GM06990 (cell line): ENCODE measurements around the gene RXRA.

Experiments used
- DNase-seq: peaks from one replicate; pipeline ENCODE4 v3.0.0-alpha.2; 2011; ENCODE audit not compliant: insufficient read length; ENCODE audit errors: extremely low read depth
- H3K27me3 ChIP-seq: replicated peaks from 2 replicates; pipeline ENCODE4 v1.6.0; 2011; ENCODE audit warnings: low read length; ENCODE audit not compliant: control insufficient read depth, insufficient read depth
- H3K36me3 ChIP-seq: 2 replicates; pipeline ENCODE4 v1.5.1; 2011; ENCODE audit warnings: low read length; ENCODE audit not compliant: control insufficient read depth, insufficient read depth
- H3K4me3 ChIP-seq: replicated peaks from 2 replicates; pipeline ENCODE4 v1.5.1; 2011; ENCODE audit warnings: low read depth, mild to moderate bottlenecking, control low read depth, low read length
- TF ChIP-seq, protein P1 (sequence below): IDR thresholded peaks from 2 replicates; pipeline ENCODE4 v1.5.1; 2011; ENCODE audit warnings: low read length, control low read depth, mild to moderate bottlenecking, inconsistent platforms; ENCODE audit not compliant: insufficient read depth, poor library complexity, severe bottlenecking

RXRA gene

DNA sequence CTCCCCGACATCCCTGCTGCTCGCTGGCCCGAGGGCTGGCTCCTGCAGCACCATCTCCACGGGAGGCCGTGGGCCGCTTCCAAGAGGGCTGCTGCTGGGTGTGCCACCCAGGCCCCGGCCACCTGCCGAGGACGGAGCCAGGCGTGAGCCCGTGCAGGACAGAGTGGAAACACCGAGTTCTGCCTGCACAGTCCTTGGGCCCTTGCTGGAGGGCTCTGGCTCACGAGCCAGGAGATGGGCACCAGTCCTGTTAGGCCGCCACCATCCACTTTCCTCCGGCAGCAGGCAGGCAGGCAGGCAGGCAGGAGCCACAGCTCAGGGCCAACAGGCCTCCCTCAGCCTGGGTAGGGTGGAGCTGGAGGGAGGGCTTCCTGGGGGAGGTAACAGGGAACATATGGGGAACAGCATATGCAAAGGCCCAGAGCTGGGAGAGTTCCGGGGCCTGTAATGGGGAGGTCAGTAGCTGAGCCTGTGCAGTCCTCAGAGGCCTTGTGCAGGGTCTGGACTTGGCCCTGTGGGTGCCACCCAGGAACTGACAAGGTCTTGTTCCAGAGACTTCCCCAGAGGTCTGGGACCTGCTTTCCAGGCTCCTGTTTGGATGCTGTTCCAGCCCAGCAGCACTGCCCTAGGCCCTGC, 31.9 kb downstream of the RXRA start:
- Histone ChIP-seq H3K36me3 (no peaks in the 10 kb centered on the region), H3K27me3 (no peaks in the 10 kb centered on the region), H3K4me3 (no peak overlapping the region)
- no peak for DNase-seq
- TF ChIP-seq, protein P1, sequence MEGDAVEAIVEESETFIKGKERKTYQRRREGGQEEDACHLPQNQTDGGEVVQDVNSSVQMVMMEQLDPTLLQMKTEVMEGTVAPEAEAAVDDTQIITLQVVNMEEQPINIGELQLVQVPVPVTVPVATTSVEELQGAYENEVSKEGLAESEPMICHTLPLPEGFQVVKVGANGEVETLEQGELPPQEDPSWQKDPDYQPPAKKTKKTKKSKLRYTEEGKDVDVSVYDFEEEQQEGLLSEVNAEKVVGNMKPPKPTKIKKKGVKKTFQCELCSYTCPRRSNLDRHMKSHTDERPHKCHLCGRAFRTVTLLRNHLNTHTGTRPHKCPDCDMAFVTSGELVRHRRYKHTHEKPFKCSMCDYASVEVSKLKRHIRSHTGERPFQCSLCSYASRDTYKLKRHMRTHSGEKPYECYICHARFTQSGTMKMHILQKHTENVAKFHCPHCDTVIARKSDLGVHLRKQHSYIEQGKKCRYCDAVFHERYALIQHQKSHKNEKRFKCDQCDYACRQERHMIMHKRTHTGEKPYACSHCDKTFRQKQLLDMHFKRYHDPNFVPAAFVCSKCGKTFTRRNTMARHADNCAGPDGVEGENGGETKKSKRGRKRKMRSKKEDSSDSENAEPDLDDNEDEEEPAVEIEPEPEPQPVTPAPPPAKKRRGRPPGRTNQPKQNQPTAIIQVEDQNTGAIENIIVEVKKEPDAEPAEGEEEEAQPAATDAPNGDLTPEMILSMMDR = no peak

DNA sequence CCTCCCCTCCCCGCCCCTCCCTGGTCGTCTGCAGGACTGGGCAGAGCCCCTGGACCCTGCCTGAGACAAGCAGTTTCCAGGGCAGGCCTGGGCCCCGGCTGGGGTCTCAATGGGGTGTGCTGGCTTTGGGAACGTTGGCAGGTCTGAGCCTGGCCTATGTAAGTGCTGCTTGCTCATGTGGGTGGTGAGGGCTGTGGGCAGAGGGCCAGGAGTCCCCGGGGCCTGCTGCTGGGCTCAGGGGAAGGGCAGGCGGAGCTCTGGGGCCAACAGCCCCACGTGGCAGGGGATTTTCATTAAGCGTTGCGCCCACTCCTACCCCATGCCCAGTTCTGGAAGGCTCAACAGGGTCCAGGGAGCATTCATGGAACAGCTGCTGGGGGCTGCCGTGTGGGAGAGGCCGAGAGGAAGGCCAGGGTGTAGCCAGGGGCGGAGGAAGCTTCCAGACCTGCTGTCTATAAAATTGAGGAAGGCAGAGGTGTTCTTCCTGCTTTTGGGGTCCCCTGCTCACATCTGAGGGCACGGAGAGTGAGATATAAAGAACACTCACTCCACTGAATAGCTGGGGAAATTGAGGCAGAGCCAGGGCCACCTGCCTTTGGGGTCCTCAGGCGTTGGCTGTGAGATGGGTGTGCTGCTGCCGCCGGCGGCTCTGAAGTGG, 32.5 kb downstream of the RXRA start:
- Histone ChIP-seq H3K4me3 (no peak overlapping the region), H3K36me3 (no peaks in the 10 kb centered on the region), H3K27me3 (no peaks in the 10 kb centered on the region)
- DNase-seq = no peak
- TF ChIP-seq, protein P1 = no peak

DNA sequence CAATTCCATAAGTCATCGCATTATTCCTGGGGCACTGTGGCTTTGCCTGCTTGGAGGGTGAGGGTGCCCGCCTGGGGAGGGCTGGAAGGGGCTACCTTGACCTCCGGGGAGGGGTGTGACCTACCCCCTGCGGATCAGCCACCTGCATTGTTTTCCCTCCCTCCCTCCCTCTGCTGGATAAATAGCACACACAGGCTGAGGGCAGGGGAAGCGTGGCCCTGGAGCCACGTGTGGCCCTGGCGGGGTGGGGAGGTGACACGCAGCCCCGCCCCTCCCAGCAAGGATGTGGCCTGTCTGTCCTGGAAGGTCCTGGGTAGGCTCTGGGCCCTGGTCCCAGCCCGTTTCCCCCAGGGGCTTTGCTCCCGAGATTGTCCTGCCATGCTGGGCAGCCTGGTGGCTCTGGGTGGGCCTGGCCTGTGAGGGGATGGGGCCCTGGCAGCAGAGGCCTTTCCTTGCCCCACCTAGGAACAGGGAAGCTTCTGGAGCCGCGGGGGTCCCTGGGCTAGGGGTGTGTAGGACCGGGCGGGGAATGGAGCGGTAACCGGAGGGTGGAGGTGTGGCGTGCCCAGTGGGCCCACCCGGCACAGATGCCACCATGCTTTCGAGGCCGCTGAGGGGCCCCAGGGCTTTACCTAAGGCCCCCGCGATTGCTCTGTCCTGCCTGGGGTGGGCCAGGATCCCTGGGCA, 33.4 kb downstream of the RXRA start:
- Histone ChIP-seq H3K4me3 (no peak overlapping the region), H3K36me3 (no peaks in the 10 kb centered on the region), H3K27me3 (no peaks in the 10 kb centered on the region)
- TF ChIP-seq, protein P1 = no peak
- DNase-seq = no peak

GRCh38 chr9:134360180-134360759, 34.0 kb downstream of the RXRA start:
- no peak for DNase-seq
- TF ChIP-seq, protein P1 = no peak
- Histone ChIP-seq H3K36me3 (no peaks in the 10 kb centered on the region), H3K27me3 (no peaks in the 10 kb centered on the region), H3K4me3 (no peak overlapping the region)

- DNase-seq = no peak
- Histone ChIP-seq H3K36me3 (no peaks in the 10 kb centered on the region), H3K4me3 (no peak overlapping the region), H3K27me3 (no peaks in the 10 kb centered on the region)
- TF ChIP-seq, protein P1 = no peak
Measured at GRCh38 chr9:134360897-134361296, 34.6 kb downstream of the RXRA start.
